ENCODE data around the gene TRAF1.

TRAF1 gene

GRCh38 chr9:120910643-120911042, 16.0 kb downstream of the TRAF1 start:
- peak; percentile 78 for DNase-seq (ENCODE audit: low read depth)
- no peak overlapping the region for H3K4me3 ChIP-seq (ENCODE audit: low read length)
- no peak for TF ChIP-seq CTCF (IDR thresholded peaks at IDR 0.05; ENCODE audit: insufficient read depth, low read depth, low read length, missing control alignments)

GRCh38 chr9:120909904-120910303, 16.7 kb downstream of the TRAF1 start:
- no peak for TF ChIP-seq CTCF (IDR thresholded peaks at IDR 0.05; ENCODE audit: insufficient read depth, low read depth, low read length, missing control alignments)
- DNase-seq (ENCODE audit: low read depth), result peak; percentile 63
- no peak overlapping the region for H3K4me3 ChIP-seq (ENCODE audit: low read length)

- DNase-seq (ENCODE audit: low read depth), result no peak
- TF ChIP-seq CTCF (IDR thresholded peaks at IDR 0.05; ENCODE audit: insufficient read depth, low read depth, low read length, missing control alignments), result no peak
- no peak overlapping the region for H3K4me3 ChIP-seq (ENCODE audit: low read length)
Measured at GRCh38 chr9:120905315-120906164, 21.1 kb downstream of the TRAF1 start.

- H3K4me3 ChIP-seq (ENCODE audit: low read length), result no peak overlapping the region
- DNase-seq (ENCODE audit: low read depth), result no peak
- TF ChIP-seq CTCF (IDR thresholded peaks at IDR 0.05; ENCODE audit: insufficient read depth, low read depth, low read length, missing control alignments), result no peak
Measured at GRCh38 chr9:120904978-120905301, 21.7 kb downstream of the TRAF1 start.

GRCh38 chr9:120904061-120904977, 22.3 kb downstream of the TRAF1 start:
- no peak overlapping the region for H3K4me3 ChIP-seq (ENCODE audit: low read length)
- no peak for DNase-seq (ENCODE audit: low read depth)
- TF ChIP-seq CTCF (IDR thresholded peaks at IDR 0.05; ENCODE audit: insufficient read depth, low read depth, low read length, missing control alignments), result no peak

GRCh38 chr9:120902569-120903535, 23.7 kb downstream of the TRAF1 start:
- TF ChIP-seq CTCF (IDR thresholded peaks at IDR 0.05; ENCODE audit: insufficient read depth, low read depth, low read length, missing control alignments), result no peak
- H3K4me3 ChIP-seq (ENCODE audit: low read length), result no peak overlapping the region
- DNase-seq (ENCODE audit: low read depth), result no peak
